ENCODE data around the gene ILK. TPM values are rescaled to one million over a fixed set of nuclear protein-coding genes. Genes with fewer than 3 reads are reported as not detected.

The ILK gene
- total RNA-seq, 2 donors from 2014 or later: 338 to 588 TPM

DNA sequence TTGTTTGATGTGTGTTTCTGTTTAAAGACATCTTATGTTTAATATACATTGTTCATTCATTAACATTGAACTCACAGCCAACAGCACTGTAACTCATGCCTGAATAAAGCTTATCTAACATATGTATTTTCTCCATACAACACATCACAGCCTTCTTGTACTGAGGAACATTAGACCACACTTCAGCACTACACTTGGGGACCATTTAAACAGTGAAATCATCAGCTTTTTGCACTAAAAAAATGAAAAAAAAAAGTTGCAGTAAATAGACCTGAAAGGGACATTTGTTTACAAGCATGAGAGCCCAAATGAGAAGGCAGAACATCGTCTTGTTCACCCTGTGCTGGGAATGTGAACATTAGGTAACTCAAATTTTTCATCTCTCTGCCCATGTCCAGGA, 31.0 kb downstream of the ILK start:
- no peak for ATAC-seq (ENCODE audit: insufficient number of reproducible peaks, low FRiP score, low read depth)
- Histone ChIP-seq H3K4me1 (ENCODE audit: control insufficient read depth in 1 of 2, low read depth in 2 of 2) (peaks cover 29 to 58% of the 10 kb centered on the region in 2 donors), H3K27me3 (replicated peaks; ENCODE audit: insufficient read depth) (no peaks in the 10 kb centered on the region)

DNA sequence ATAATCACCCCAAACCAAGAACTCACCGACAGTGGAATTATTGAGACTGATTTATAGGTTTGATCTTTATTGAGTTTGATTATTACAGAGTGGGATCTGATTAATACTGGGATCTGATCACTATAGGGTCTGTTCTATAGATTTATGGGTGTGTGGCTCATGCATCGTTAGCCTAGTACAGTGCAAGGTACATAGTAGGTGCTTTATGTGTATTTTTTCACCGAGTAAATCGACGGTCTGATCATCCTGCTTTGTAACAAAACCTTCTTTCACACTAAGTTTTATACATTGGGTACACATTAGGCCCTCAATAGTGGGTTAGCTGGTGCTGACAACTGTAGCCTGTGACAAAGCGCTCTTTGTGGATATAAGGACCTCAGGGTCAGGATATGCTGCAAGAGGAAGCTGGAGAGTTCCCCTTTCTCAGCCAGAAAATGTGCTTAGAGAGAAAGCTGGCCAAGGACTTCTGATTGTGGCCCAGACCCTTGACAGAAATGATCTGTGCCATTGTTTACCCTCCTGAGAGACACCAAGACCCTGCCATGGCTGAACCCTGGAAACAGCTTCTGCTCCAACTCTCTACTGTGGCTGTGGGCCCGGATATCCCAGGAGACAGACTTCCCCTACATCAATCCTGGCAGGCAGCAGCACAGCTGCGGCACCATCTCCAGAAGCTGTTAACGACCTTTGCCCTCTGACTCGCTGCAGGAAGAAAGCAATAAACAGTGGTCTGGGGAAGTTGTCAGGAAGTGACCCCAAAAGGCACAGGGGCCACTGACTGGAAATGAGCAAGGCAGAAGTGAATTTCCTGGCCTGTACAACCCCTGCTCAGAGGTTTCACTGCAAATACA, 31.7 kb downstream of the ILK start:
- DNase-seq (ENCODE audit: low spot score): no peak
- no peak for ATAC-seq (ENCODE audit: insufficient number of reproducible peaks, low FRiP score, low read depth)
- Histone ChIP-seq H3K36me3 (peaks cover 36% of the 10 kb centered on the region), H3K4me3 (no peak overlapping the region), H3K27me3 (replicated peaks; ENCODE audit: insufficient read depth) (no peaks in the 10 kb centered on the region), H3K4me1 (ENCODE audit: control insufficient read depth in 1 of 2, low read depth in 2 of 2) (peaks cover 29 to 62% of the 10 kb centered on the region in 2 donors), H3K9me3 (no peaks in the 10 kb centered on the region), H3K27ac (peak overlapping the region; percentile 50 to 58)
- TF ChIP-seq, protein P1, sequence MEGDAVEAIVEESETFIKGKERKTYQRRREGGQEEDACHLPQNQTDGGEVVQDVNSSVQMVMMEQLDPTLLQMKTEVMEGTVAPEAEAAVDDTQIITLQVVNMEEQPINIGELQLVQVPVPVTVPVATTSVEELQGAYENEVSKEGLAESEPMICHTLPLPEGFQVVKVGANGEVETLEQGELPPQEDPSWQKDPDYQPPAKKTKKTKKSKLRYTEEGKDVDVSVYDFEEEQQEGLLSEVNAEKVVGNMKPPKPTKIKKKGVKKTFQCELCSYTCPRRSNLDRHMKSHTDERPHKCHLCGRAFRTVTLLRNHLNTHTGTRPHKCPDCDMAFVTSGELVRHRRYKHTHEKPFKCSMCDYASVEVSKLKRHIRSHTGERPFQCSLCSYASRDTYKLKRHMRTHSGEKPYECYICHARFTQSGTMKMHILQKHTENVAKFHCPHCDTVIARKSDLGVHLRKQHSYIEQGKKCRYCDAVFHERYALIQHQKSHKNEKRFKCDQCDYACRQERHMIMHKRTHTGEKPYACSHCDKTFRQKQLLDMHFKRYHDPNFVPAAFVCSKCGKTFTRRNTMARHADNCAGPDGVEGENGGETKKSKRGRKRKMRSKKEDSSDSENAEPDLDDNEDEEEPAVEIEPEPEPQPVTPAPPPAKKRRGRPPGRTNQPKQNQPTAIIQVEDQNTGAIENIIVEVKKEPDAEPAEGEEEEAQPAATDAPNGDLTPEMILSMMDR (IDR thresholded peaks at IDR 0.05): no peak

More for the DNA sequence above, 31.0 kb downstream of the ILK start:
- Histone ChIP-seq H3K9me3 (no peaks in the 10 kb centered on the region), H3K36me3 (peaks cover 37% of the 10 kb centered on the region), H3K27ac (peak overlapping the region in 1 of 2 donors; percentile 50), H3K4me3 (no peak overlapping the region)
- TF ChIP-seq, protein P1 (IDR thresholded peaks at IDR 0.05): no peak
- DNase-seq (ENCODE audit: low spot score): no peak

GRCh38 chr11:6636480-6636879, 32.9 kb downstream of the ILK start:
- no peak for ATAC-seq (ENCODE audit: insufficient number of reproducible peaks, low FRiP score, low read depth)
- Histone ChIP-seq H3K4me1 (ENCODE audit: control insufficient read depth in 1 of 2, low read depth in 2 of 2) (peaks cover 29 to 66% of the 10 kb centered on the region in 2 donors), H3K27ac (peak overlapping the region in 1 of 2 donors; percentile 58), H3K4me3 (no peak overlapping the region), H3K36me3 (peaks cover 30% of the 10 kb centered on the region), H3K9me3 (no peaks in the 10 kb centered on the region), H3K27me3 (replicated peaks; ENCODE audit: insufficient read depth) (no peaks in the 10 kb centered on the region)
- TF ChIP-seq, protein P1 (IDR thresholded peaks at IDR 0.05): no peak
- no peak for DNase-seq (ENCODE audit: low spot score)

GRCh38 chr11:6637871-6638270, 34.3 kb downstream of the ILK start:
- ATAC-seq (ENCODE audit: insufficient number of reproducible peaks, low FRiP score, low read depth): peak; percentile 77
- Histone ChIP-seq H3K9me3 (no peaks in the 10 kb centered on the region), H3K4me3 (no peak overlapping the region), H3K36me3 (peaks cover 18% of the 10 kb centered on the region), H3K4me1 (ENCODE audit: control insufficient read depth in 1 of 2, low read depth in 2 of 2) (peaks cover 29 to 73% of the 10 kb centered on the region in 2 donors), H3K27me3 (replicated peaks; ENCODE audit: insufficient read depth) (no peaks in the 10 kb centered on the region), H3K27ac (peak overlapping the region in 1 of 2 donors; percentile 45)
- no peak for DNase-seq (ENCODE audit: low spot score)
- TF ChIP-seq, protein P1 (IDR thresholded peaks at IDR 0.05): no peak

DNA sequence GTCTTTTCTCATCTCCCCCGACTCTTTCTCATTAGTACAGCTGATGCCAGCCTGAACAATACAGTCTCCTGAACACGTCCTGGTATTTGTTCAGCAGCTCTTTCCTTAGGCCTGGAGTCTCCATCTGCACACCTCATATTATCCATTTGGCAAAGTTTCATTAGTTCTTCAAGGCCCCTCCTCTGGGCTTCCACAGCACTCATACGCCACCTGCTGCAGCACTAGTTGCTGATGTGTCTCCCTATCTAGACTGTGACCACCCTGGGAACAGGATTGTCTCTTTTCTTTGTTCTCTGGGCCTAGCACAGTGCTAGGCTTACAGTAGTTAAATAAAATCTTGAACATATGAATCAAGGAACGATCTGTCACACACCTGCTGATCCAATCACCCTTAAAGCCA, 34.9 kb downstream of the ILK start:
- H3K36me3 ChIP-seq: peaks cover 12% of the 10 kb centered on the region
- TF ChIP-seq, protein P1 (IDR thresholded peaks at IDR 0.05): no peak
- H3K4me1 ChIP-seq (ENCODE audit: control insufficient read depth in 1 of 2, low read depth in 2 of 2): peaks cover 29 to 73% of the 10 kb centered on the region in 2 donors
- peak overlapping the region in 1 of 2 donors; percentile 45 for H3K27ac ChIP-seq
- no peak overlapping the region for H3K4me3 ChIP-seq
- H3K27me3 ChIP-seq (replicated peaks; ENCODE audit: insufficient read depth): no peaks in the 10 kb centered on the region
- no peak for DNase-seq (ENCODE audit: low spot score)
- no peak for ATAC-seq (ENCODE audit: insufficient number of reproducible peaks, low FRiP score, low read depth)
- H3K9me3 ChIP-seq: no peaks in the 10 kb centered on the region

All from thoracic aorta (tissue), 2 donors.